OCI-M2 (cell line): Measurements from ENCODE around the gene HOMER3.

Source experiments
- DNase-seq: peaks from one replicate; lab custom pipeline; 2025; ENCODE audit not compliant: unreplicated experiment; lab: John Stamatoyannopoulos, UW

The HOMER3 gene

DNA sequence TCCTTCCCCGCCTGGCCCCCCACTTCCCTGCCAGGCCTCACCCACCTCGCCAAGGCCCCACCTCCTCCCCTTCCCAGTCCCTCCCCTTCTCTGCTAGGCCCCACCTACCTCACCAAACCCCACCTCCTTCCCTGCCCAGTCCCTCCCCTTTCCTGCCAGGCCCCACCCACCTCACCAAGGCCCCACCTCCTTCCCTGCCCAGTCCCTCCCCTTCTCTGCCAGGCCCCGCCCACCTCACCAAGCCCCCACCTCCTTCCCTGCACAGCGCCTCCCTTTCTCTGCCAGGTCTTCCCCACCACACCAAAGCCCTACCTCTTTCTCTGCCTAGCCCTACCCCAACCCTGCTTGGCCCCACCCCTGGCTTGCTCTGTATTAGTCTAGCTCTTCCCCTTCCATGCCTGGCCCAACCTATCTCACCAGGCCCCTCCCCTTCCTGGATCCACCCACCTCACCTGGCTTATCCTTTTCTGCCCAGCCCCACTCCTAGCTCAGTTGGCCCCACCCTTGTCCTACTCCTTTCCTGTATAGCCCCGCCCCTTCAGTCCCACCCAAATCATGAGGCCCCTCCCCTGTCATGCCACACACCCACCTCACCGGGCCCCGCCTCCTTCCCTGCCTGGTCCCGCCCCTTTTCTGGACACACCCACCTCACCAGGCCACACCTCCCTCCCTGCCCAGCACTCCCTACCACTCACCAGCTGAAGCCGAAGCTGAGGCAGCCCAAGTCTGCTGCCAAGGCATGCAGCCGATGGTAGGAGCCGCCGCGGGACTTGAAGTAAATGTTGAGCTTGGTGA, 61.2 kb downstream of the HOMER3 start:
- no peak for DNase-seq
